GM19043 (cell line): ENCODE data around the gene ASS1.

Experiments
- ATAC-seq: cut with Tn5 transposase; IDR thresholded peaks from one replicate; pipeline ENCODE4 v1.9.1; 2021; ENCODE audit warnings: low read depth; ENCODE audit not compliant: unreplicated experiment

ASS1 gene

DNA sequence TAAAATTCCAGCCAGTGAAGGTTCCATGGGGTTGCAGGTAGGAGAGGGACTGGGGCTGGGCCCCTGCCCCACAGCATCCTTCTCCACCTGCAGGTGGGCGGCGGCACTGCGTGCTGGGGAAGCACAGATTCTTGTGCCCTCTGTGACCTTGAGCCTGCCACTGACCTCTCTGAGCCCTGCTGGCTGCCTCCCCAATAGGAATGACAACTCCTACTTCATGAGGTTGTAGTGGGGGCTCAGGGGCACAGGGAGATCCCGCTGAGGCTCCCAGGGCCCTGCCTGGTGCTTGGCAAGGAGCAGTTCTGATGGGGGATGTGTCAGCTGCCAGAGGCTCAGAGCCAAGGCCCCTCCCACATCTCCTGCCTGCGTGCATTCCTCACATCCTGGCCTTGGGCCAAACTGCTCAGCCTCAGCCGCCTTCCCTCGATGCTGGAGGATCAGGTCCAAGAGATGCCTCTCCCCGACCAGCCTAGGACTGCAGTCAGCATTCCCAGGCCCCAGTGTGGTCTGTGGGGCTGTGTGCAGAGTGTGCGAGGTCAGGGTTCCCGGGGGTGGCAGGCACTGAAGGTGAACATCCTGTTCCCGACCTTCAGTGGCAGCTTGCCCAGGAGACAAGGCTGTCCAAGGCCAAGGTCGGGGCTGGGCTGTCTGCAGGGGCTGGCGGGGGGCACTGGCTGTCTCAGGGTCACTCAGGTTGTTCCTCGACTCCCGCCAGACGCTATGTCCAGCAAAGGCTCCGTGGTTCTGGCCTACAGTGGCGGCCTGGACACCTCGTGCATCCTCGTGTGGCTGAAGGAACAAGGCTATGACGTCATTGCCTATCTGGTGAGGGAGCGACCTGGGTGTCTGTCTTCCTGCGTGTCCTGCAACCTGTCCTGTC lies 7.0 kb downstream of the ASS1 start:
- ATAC-seq: no peak

DNA sequence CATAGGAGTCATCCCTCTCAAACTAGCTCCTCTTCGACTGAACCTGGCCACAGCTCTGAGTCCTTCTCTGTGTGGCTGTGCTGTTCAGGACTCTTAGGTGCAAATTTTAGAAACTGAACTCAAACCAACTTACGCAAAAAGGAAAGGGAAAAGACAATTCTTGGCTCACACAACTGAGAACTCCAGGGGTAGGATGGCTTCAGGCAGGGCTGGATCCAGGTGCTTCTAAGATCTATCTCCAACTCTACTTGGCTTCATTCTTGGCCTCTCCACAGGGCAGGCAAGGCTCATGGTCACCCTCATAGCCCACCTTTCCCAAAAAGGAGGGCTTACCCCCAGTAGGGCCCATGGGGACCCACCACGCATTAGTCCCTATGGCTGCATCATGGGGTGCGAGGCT lies 8.1 kb downstream of the ASS1 start:
- no peak for ATAC-seq

DNA sequence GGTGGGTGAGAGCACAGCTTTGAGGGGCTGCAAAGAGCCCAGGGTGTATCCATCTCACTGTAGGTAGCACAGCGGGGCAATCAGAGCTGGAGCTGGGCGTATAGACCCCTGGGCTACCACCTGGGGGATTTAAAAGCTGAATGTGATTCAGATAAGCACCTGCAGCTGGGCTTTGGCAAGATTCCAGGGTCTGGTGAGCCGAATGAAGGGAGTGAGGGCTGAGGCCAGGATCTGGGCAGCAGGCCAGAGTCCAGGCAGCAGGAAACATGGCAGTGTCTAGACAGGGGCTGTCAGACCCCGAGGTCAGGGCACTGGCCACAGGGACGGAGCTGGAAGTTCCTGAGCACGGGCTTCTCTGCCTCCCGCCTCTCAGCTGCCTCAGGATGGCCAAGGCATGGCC lies 8.7 kb downstream of the ASS1 start:
- ATAC-seq: no peak

DNA sequence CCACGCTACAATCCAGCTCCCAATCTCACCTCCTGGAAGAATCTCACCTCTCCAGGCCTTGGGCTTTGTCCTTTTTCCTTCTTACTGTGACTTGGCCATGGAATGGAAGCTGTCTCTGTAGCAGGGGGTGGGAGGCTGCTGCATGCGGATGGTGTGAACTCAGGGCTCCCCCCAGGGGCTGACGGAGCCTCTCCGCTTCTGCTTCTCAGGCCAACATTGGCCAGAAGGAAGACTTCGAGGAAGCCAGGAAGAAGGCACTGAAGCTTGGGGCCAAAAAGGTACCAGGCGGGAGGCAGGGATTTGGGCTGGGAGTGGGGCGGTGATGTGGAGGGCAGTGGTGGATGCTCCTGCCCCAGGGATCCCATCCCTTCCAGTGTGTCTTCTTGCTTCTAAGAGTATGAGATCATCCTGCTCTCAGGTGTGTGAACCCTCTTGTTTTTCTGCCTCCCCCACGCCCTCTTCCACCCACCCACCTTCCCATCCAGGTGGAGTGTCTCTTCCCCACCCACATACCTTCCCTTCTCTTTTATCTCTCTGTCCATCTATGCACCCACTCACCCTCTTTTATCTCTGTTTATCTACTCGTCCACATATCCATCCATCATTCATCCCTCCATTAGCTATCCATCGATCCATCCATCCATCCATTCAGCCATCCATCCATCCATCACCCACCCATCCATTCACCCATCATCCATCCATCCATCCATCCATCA lies 9.5 kb downstream of the ASS1 start:
- ATAC-seq: no peak

DNA sequence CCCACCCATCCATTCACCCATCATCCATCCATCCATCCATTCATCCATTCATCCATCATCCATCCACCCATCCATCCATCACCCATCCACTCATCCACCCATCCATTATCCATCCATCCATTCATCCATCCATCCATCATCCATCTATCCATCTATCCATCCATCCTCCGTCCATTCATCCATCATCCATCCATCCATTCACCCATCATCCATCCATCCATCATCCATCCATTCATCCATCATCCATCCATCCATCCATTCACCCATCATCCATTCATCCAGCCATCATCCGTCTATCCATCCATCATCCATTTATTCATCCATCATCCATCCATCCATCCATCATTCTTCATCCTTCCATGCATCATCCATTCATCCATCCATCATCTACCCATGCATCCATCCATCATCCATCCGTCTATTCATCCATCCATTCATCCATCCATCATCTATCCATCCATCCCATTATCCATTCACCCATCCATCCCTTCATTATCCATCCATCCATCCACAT lies 10.1 kb downstream of the ASS1 start:
- no peak for ATAC-seq

DNA sequence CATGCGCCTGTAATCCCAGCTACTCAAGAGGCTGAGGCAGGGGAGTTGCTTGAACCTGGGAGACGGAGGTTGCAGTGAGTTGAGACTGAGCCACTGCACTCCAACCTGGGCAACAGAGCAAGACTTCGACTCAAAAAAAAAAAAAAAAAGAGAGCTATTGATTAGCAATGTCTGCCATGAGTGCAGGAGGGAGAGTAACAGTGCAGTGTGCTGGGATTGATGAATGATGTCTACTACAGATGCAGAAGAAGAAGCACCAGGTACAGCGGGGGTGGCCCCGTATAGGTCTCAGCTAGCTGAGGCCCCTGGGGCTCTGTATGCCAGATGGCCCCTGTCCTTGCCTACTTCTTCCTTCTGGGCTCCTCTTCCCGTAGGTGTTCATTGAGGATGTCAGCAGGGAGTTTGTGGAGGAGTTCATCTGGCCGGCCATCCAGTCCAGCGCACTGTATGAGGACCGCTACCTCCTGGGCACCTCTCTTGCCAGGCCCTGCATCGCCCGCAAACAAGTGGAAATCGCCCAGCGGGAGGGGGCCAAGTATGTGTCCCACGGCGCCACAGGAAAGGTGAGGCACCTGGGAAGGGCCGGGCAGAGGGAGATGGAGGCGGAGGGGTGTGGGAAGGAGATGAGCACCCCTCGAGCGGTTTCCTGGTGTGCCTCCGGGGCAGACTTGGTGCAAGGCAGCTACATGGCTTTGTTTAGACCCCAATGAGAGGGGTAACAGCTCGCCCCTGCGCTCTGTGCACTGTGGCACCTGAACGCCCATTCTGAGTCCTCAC lies 13.5 kb downstream of the ASS1 start:
- ATAC-seq: no peak

DNA sequence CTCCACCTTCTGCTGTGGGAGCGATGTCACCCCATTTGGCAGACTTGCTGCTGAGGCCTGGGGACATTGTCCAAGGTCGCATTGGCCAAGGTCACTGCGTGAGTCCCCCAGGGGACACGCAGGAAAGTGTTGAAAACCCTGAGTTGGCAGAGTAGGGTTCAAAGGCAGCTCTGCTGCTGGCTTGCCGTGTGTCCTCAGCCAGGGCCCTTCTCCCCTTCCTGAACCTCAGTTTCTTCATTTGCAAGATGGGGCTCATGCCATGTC lies 14.0 kb downstream of the ASS1 start:
- ATAC-seq: no peak

DNA sequence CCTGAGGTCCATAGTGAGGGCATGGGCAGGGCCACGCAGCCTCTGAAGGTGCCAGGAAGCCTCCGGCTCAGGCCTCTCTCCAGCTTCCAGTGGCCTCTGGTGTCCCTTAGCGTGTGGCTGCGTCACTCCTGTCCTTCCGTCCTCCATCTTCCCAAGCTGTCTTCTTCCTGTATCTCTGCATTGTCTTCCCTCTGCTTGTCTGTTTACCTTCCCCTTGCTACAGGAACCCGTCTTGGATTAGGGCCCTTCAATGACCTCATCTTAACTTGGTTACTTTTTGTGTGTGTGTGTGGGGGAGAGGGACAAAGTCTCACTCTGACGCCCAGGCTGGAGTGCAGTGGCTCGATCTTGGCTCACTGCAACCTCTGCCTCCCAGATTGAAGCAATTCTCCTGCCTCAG lies 14.4 kb downstream of the ASS1 start:
- no peak for ATAC-seq

DNA sequence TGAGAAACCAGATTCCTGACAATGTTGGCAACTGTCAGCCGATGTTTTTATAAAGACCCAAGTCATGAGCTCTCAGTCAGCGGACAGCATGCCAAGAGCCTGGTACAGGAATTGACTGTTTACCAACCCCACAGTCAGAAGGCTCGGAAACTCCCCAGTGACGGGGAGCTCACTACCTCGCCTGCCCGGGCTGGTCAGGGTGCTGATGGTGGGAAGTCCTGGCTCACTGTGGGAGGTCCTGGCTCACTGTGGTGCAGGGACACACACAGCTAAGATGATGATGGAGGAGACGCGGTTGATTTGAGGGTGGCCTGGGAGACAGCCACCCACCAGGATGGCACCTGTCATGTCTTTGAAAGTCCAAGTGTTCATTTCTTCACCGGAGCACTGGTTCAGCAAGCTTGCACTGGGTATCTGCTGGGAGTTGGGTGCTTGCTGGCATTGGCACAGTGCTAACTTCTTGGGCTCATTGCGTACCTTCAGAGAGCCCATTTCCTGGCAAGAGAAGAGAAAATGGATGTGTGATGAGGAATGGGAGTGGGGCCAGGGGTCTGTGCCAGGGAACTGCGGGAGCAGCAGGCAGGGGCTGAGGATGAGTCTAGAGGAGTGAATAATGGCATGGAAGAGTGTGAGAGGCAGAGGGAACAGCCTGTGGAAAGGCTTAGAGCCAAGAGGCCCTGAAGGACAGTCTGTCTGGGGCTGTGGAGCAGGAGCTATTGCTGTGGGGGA lies 15.3 kb downstream of the ASS1 start:
- ATAC-seq: no peak

DNA sequence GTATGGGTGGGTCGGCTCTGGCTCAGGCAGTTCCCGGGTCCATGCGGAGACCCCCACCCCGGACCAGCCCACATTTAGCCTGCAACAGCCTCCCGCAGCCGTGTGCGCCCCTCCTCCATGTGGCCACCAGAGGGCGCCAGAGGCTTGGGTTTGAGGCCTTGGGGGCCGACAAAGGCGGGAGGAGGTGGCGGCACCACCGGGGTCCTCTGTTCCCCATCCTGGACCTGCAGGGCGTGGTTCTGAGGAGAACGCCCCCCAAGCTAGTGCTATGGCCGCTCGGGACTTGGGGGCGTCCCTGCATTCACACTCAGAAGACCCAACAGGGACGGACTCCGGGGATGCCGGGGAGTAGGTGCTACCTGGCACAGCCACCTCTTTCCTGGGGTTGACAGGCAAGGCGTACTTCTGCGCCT lies 16.5 kb downstream of the ASS1 start:
- no peak for ATAC-seq

DNA sequence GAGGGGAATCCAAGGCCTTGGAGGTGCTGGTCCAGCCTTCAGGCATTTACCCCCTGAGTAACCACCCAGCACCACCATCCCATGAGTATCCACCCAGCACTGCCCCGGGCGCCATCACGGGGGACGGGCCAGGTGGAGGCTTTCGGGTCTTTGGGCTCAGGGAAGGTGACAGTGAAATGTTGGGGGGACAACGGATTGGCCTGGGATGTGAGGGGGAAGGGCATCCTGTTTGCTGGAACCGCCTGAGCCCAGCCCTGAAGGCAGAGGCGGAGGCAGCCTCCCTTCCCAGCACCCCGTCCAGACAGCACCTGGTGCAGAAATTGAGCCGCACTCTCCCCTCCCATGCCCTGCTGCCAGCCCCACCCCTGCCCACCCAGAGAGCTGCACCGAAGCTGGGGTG lies 17.0 kb downstream of the ASS1 start:
- no peak for ATAC-seq

DNA sequence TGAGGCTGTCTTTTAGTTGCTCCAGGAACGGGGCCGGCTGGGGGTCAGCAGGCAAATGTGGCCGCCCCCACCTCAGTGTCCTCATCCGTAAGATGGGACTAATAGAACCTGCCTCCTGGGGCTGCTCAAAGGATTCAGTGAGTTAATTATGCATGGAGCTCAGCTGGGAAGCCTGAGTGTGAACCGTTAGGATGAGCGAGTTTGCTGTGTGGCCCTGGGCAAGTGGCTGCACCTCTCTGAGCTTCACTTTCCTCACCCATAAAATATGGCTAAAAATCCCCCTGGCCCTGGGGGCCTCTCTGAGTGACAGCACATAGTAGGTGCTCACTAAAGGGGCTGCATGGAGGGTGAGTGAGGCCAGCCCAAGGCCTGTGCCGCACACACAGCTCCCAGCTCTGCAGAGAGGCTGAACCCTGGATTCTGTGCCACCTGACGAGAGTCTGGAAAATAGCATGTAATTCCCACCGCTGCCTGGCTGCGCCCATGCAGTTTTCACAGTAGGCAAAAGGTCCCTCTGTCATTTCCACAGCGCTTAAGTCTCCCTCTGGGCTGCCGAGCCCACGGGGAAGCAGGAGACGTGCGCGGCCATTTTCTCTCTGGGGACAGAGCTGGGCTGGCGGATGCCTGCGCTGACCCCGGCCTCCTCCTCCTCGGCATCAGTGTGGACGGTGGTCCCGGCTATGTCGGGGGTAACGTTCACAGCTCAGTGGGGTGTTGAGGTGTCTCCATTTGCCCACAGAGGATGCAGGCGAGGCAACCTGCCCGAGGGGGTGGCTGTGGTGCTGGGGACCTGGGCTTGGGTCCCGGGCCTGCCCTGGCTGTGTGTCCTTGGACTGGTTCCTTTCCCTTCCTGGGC lies 18.2 kb downstream of the ASS1 start:
- ATAC-seq: no peak

DNA sequence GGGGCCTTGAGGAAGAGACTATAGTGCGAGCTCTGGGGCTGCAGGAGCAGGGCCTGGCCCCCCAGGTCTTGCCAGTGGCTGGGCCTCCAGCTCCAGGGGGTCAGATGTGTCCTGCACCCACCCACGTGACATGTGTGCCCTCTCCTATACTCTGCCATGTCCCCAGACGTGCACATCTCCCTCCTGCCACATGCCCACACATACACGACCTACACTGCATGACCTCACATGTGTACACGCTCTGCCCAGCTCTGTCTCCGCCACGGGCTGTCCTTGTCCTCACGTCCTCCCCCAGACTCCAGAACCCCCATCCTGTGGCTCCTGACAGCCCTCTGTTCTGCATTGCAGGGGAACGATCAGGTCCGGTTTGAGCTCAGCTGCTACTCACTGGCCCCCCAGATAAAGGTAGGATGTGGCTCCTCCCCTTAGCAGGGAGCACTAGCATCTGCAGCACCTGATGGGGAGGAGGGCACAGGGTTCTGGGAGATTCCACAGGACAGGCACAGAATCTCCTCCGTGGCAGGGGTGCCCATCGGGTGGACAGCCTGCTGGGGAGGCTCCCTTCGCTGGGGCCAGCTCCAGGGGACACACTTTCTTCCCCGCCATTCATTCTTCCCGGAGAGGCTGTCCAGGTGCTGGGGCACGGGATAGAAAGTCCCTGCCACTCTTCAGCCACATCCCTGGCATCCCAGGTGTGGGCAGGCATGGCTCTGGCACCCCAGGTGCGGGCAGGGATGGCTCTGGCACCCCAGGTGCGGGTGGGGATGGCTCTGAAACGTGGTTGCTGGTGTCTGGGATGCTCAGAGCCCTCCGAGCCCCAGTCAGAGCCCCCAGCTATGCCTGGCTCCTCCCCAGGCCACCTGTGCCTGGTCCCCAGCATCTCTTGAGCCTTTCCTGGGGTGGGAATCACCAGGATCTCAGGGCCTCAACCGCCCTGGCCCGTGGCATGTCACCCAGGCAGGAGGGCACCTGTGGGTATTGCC lies 19.3 kb downstream of the ASS1 start:
- no peak for ATAC-seq

DNA sequence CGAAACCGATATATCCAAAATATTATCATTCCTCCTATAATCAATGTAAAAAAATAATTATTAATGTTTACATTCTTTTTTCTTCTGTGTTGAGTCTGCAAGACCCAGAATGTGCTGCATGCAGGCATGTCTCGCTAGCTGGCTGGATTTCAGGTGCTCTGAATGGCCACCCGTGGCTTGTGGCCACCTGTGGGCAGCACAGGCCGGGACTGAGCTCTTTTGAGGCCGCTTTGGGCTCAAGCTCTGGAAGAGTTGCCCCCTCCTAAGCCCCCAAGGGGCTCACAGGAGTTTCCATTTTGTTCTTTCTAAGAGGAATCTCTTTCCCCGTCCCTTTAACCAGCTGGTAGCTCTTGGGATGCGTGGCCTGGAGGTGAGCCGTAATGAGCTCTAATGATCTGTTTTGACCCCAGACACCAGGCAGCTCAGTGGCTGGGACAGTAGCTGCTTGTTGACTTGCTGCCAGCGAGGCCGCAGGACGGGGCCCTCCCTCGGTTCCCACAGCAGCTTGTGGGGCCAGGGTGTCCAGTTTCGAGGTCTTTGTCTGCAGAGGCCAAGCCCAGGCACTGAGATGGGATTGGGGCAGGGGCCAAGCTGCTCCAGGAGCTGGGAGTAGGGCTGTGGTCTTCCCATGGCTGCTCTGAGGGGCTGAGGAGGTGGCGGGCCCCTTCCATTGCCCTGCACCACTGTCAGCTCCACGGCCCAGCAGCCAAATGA lies 20.8 kb downstream of the ASS1 start:
- no peak for ATAC-seq

DNA sequence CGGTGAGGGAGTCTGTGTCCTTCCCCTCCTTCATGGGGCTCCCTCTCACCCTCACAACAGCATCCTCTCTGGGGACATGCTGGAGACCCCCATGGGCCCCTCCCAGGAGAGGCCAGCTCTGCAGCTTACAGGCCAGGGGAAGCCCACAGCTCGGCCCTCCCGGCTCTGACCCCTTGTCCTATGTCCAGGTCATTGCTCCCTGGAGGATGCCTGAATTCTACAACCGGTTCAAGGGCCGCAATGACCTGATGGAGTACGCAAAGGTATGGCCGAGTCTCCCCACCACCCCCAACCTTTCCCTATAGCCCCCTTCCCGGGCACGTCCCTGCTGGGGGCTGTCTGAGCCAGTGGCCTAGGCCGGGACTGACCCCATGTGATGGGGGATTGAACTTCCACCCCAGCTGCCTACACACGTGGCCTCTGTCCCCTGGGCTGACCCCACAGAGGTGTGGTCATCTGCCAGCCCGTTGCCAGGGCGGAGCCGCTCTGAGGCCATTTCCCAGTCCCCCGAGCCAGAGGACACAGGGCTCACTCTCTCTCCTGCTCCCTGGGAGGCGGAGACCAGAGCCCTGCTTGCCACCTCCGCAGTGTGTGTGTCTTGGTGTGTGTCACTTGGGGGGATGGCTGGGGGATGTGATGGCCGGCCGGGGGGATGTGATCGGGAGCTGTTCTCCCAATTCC lies 21.9 kb downstream of the ASS1 start:
- no peak for ATAC-seq

DNA sequence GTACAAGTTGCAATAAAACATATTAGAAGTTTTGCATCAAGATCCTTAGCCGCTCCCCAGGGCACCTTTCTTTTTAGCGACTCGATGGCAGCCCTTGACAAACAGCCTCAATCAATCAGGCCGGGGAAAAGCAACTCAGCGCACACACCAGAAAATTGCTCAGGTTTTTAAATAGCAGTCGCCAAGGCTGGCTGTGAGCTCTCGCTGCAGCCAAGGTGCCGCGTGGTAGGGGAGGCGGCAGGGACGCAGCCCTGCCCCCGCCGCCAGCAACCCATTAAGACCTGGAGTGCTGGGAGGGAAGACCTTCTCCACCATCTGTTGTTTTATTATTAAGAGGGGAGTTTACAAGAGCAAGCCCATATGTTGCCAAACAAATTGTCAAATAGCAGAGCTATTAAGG lies 22.6 kb downstream of the ASS1 start:
- ATAC-seq: no peak

DNA sequence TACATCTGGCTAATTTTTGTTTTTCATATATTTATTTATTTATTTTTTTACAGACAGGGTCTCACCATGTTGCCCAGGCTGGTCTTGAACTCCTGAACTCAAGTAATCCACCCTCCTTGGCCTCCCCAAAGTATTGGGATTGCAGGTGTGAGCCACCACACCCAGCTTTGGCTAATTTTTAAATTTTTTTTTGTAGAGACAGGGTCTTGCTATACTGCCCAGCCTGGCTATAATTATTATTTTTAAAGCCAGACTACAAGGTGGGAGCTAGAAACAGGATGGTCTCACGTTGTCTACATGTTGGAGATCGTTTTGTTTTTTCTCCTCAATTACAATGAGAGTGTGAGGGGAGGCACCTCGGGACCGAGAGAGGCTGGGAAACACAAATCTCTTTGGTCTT lies 23.8 kb downstream of the ASS1 start:
- no peak for ATAC-seq
